Activated CD4-positive, alpha-beta memory T cell treated with anti-CD3 and anti-CD28 coated beads, Interleukin-2, amount 10 ng/mL, durations not matched to agents 7 days and 5 days (primary cell): ENCODE results near the gene ALAD. TPM values are rescaled to one million over a fixed set of nuclear protein-coding genes. Genes with fewer than 3 reads are reported as not detected.
"Not testable (repeated sequence)": the region's sequence is repeated elsewhere in the genome, so short reads cannot be mapped to it uniquely, and the experiment has no call there.

Experiments
- CTCF ChIA-PET: fragments of 350-600 bp; sonication (Branson Sonifier 250); formaldehyde crosslinking; loops from one replicate; lab custom pipeline; 2021; ENCODE audit warnings: antibody characterized with exemption, inconsistent platforms; lab: Charles Lee
- POLR2A ChIA-PET: fragments of 350-600 bp; sonication (Branson Sonifier 250); formaldehyde crosslinking; loops from one replicate; lab custom pipeline; 2021; ENCODE audit warnings: antibody characterized with exemption; lab: Charles Lee
- DNase-seq: peaks from one replicate; pipeline ENCODE4 v3.0.0-alpha.2; 2020
- H3K27ac Mint-ChIP-seq: one replicate; pipeline ENCODE4 v1.8.0; 2021; ENCODE audit warnings: mild to moderate bottlenecking, mixed read lengths
- H3K27me3 Mint-ChIP-seq: one replicate; pipeline ENCODE4 v1.8.0; 2021; ENCODE audit warnings: mixed read lengths
- H3K36me3 Mint-ChIP-seq: one replicate; pipeline ENCODE4 v1.8.0; 2021; ENCODE audit warnings: low read depth, mixed read lengths
- H3K4me1 Mint-ChIP-seq: one replicate; pipeline ENCODE4 v1.8.0; 2021; ENCODE audit warnings: mixed read lengths
- H3K4me3 Mint-ChIP-seq: one replicate; pipeline ENCODE4 v1.8.0; 2021; ENCODE audit warnings: mild to moderate bottlenecking, mixed read lengths
- H3K9me3 Mint-ChIP-seq: one replicate; pipeline ENCODE4 v1.8.0; 2021; ENCODE audit warnings: mixed read lengths
- total RNA-seq, 2 experiments: library from RNA; stranded (reverse); gene quantifications; one replicate each; pipeline ENCODE4 v1.2.3, GENCODE V29; 2021

ALAD gene
- total RNA-seq, 2 experiments from 2014 or later = 25.1 to 29.0 TPM

GRCh38 chr9:113395000-113395861, 5.9 kb downstream of the ALAD start:
- H3K36me3 Mint-ChIP-seq = peaks cover 12% of the 10 kb centered on the region
- no peak overlapping the region for H3K4me3 Mint-ChIP-seq
- H3K9me3 Mint-ChIP-seq = no peaks in the 10 kb centered on the region
- POLR2A ChIA-PET = no interaction called here
- H3K27me3 Mint-ChIP-seq = no peaks in the 10 kb centered on the region
- CTCF ChIA-PET = interaction anchor here (0.9 to 1.0 kb wide), 2 partner anchors 9 to 145 kb away, joined by 3 read pairs; no protein-coding TSS in a partner anchor
- DNase-seq = no peak
- H3K27ac Mint-ChIP-seq = no peak overlapping the region
- peaks cover 13% of the 10 kb centered on the region for H3K4me1 Mint-ChIP-seq

GRCh38 chr9:113393281-113393680, 7.8 kb downstream of the ALAD start:
- Mint-ChIP-seq H3K9me3 (no peaks in the 10 kb centered on the region), H3K4me1 (peaks cover 1% of the 10 kb centered on the region), H3K36me3 (peaks cover 8% of the 10 kb centered on the region), H3K4me3 (no peak overlapping the region), H3K27me3 (no peaks in the 10 kb centered on the region), H3K27ac (no peak overlapping the region)
- DNase-seq = no peak
- POLR2A ChIA-PET = no interaction called here
- CTCF ChIA-PET = interaction anchor here (0.7 kb wide), 1 partner anchor 221 kb away, joined by 5 read pairs; no protein-coding TSS in a partner anchor

- Mint-ChIP-seq H3K4me3 (no peak overlapping the region), H3K4me1 (no peaks in the 10 kb centered on the region), H3K27ac (no peak overlapping the region), H3K9me3 (no peaks in the 10 kb centered on the region), H3K36me3 (peaks cover 18% of the 10 kb centered on the region), H3K27me3 (no peaks in the 10 kb centered on the region)
- no peak for DNase-seq
- ChIA-PET POLR2A (no interaction called here), CTCF (interaction anchor here (0.6 to 2.1 kb wide), 2 partner anchors 9 to 456 kb away, joined by 3 to 11 read pairs; partner anchors contain the start of gene ALAD)
Measured at GRCh38 chr9:113391917-113392316, 9.2 kb downstream of the ALAD start.

GRCh38 chr9:113390192-113390960, 10.7 kb downstream of the ALAD start:
- Mint-ChIP-seq H3K4me1 (no peaks in the 10 kb centered on the region), H3K27ac (no peak overlapping the region), H3K4me3 (no peak overlapping the region), H3K36me3 (peaks cover 24% of the 10 kb centered on the region), H3K27me3 (no peaks in the 10 kb centered on the region), H3K9me3 (no peaks in the 10 kb centered on the region)
- ChIA-PET CTCF (interaction anchor here (1.3 kb wide), 1 partner anchor 11 kb away, joined by 4 read pairs; the partner anchor contains the start of gene ALAD), POLR2A (interaction anchor here (1.8 kb wide), 1 partner anchor 11 kb away, joined by 5 read pairs; the partner anchor contains the start of gene ALAD)
- no peak for DNase-seq

- Mint-ChIP-seq H3K9me3 (no peaks in the 10 kb centered on the region), H3K36me3 (peaks cover 24% of the 10 kb centered on the region), H3K27me3 (no peaks in the 10 kb centered on the region), H3K4me1 (no peaks in the 10 kb centered on the region), H3K4me3 (no peak overlapping the region), H3K27ac (no peak overlapping the region)
- ChIA-PET POLR2A (interaction anchor here (1.8 kb wide), 1 partner anchor 12 kb away, joined by 5 read pairs; the partner anchor contains the start of gene ALAD), CTCF (interaction anchor here (1.1 to 1.3 kb wide), 2 partner anchors 12 to 13 kb away, joined by 3 to 4 read pairs; partner anchors contain the start of genes ALAD and HDHD3)
- no peak for DNase-seq
Measured at GRCh38 chr9:113389451-113389850, 11.6 kb downstream of the ALAD start.

- H3K4me1 Mint-ChIP-seq = no peaks in the 10 kb centered on the region
- DNase-seq = no peak
- ChIA-PET POLR2A (interaction anchor here (1.8 kb wide), 1 partner anchor 13 kb away, joined by 5 read pairs; the partner anchor contains the start of gene ALAD), CTCF (interaction anchor here (1.1 kb wide), 1 partner anchor 12 kb away, joined by 3 read pairs; the partner anchor contains the start of gene HDHD3)
- no peaks in the 10 kb centered on the region for H3K27me3 Mint-ChIP-seq
- H3K4me3 Mint-ChIP-seq = no peak overlapping the region
- H3K27ac Mint-ChIP-seq = no peak overlapping the region
- H3K9me3 Mint-ChIP-seq = no peaks in the 10 kb centered on the region
- H3K36me3 Mint-ChIP-seq = peaks cover 24% of the 10 kb centered on the region
Measured at GRCh38 chr9:113388833-113389232, 12.3 kb downstream of the ALAD start.

- CTCF ChIA-PET = interaction anchor here (1.9 kb wide), 1 partner anchor 13 kb away, joined by 7 read pairs; the partner anchor contains the start of gene ALAD
- Mint-ChIP-seq H3K27me3 (no peaks in the 10 kb centered on the region), H3K27ac (no peak overlapping the region), H3K36me3 (peaks cover 24% of the 10 kb centered on the region), H3K9me3 (no peaks in the 10 kb centered on the region), H3K4me1 (no peaks in the 10 kb centered on the region), H3K4me3 (no peak overlapping the region)
- DNase-seq = no peak
- POLR2A ChIA-PET = interaction anchor here (1.1 kb wide), 1 partner anchor 38 kb away, joined by 3 read pairs; the partner anchor contains the start of gene BSPRY
Measured at GRCh38 chr9:113387560-113388230, 13.4 kb downstream of the ALAD start.

GRCh38 chr9:113386571-113387393, 14.3 kb downstream of the ALAD start:
- no peak overlapping the region for H3K27ac Mint-ChIP-seq
- no peaks in the 10 kb centered on the region for H3K27me3 Mint-ChIP-seq
- ChIA-PET CTCF (interaction anchor here (0.6 to 1.9 kb wide), 3 partner anchors 14 to 93 kb away, joined by 3 to 7 read pairs (median 3); partner anchors contain the start of genes ALAD, C9orf43 and POLE3), POLR2A (interaction anchor here (1.1 kb wide), 1 partner anchor 37 kb away, joined by 3 read pairs; the partner anchor contains the start of gene BSPRY)
- H3K9me3 Mint-ChIP-seq = no peaks in the 10 kb centered on the region
- peaks cover 18% of the 10 kb centered on the region for H3K36me3 Mint-ChIP-seq
- no peak overlapping the region for H3K4me3 Mint-ChIP-seq
- H3K4me1 Mint-ChIP-seq = no peaks in the 10 kb centered on the region
- no peak for DNase-seq

- CTCF ChIA-PET = no interaction called here
- no peak for DNase-seq
- H3K9me3 Mint-ChIP-seq = no peaks in the 10 kb centered on the region
Measured at GRCh38 chr9:113381909-113382411, 19.1 kb downstream of the ALAD start.

GRCh38 chr9:113381441-113381840, 19.6 kb downstream of the ALAD start:
- CTCF ChIA-PET = not testable (repeated sequence)
- peaks cover 11% of the 10 kb centered on the region for H3K4me1 Mint-ChIP-seq

More at GRCh38 chr9:113381909-113382411, 19.1 kb downstream of the ALAD start:
- H3K27me3 Mint-ChIP-seq = no peaks in the 10 kb centered on the region
- H3K4me3 Mint-ChIP-seq = no peak overlapping the region
- H3K4me1 Mint-ChIP-seq = peaks cover 11% of the 10 kb centered on the region
- POLR2A ChIA-PET = no interaction called here
- H3K27ac Mint-ChIP-seq = no peak overlapping the region
- H3K36me3 Mint-ChIP-seq = peaks cover 6% of the 10 kb centered on the region

GRCh38 chr9:113380869-113381378, 20.2 kb downstream of the ALAD start:
- CTCF ChIA-PET = no interaction called here
- POLR2A ChIA-PET = no interaction called here
- no peak for DNase-seq
- no peaks in the 10 kb centered on the region for H3K9me3 Mint-ChIP-seq
- H3K27ac Mint-ChIP-seq = no peak overlapping the region
- H3K4me3 Mint-ChIP-seq = no peak overlapping the region
- H3K4me1 Mint-ChIP-seq = peaks cover 11% of the 10 kb centered on the region
- no peaks in the 10 kb centered on the region for H3K27me3 Mint-ChIP-seq
- H3K36me3 Mint-ChIP-seq = peaks cover 3% of the 10 kb centered on the region

More at GRCh38 chr9:113381441-113381840, 19.6 kb downstream of the ALAD start:
- H3K9me3 Mint-ChIP-seq, H3K27me3 Mint-ChIP-seq, DNase-seq, H3K36me3 Mint-ChIP-seq, H3K4me3 Mint-ChIP-seq, POLR2A ChIA-PET, H3K27ac Mint-ChIP-seq: not testable (repeated sequence)
